ENCODE data around the gene DAZL. TPM values are rescaled to one million over a fixed set of nuclear protein-coding genes. Genes with fewer than 3 reads are reported as not detected.

DAZL gene, protein sequence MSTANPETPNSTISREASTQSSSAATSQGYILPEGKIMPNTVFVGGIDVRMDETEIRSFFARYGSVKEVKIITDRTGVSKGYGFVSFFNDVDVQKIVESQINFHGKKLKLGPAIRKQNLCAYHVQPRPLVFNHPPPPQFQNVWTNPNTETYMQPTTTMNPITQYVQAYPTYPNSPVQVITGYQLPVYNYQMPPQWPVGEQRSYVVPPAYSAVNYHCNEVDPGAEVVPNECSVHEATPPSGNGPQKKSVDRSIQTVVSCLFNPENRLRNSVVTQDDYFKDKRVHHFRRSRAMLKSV
- total RNA-seq (2021; ENCODE audit: unreplicated experiment), result not detected
- polyA plus RNA-seq (2012), result not detected in 2 replicates
- not detected for Bru-seq, nascent RNA
- not detected for BruChase-seq, experiment 1, labeled RNA remaining after a 6-hour chase
- BruChase-seq, experiment 2, labeled RNA remaining after a 2-hour chase, result not detected
- long read RNA-seq, result 0 reads

DNA sequence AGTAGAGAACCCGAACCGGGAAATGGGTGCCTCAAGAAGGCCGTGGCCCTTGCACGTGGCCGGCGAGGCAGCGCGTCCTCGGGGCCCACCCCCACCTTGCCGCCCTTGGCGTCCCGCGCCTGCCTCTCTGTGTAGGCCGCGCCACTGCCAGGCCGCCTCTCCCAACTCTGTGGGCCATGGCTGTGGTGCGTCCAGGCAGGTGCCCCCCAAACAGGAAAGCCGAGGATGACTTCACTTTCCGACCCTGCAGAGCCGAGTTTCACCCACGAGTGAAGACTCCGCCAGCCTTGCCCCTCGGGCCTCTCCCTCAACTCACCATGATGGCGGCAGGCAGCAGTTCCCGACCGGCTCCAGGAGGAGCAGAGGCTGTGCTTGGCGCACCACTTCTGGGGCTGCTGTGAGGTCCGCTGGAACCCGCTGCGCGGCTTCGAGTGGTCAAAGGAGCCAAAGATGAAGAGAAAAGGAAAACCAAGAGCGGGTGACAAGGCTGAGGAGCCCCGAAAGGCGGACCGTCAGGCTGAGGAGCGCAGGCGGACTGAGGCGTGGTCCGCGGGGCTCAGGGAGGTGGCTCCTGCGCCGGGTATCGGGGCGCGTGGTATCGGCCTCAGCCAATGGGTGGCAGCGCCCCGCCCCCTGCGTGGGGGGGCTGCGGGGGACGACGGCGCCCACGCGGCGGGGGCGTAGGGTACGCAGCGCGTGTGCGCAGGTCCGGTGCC is at the start of gene DAZL:
DAZL (minus strand) TSS at position 537 of the 716 bp plus-strand sequence; CDS start at position 319, 218 bp downstream.
- ChIA-PET POLR2A (interaction anchor here (0.6 kb wide), 1 partner anchor 192 kb away, joined by 3 read pairs; no protein-coding TSS in a partner anchor), CTCF (no interaction called here), RAD21 (ENCODE audit: low non-redundant PET in 1 of 2, low total read pairs in 2 of 2, uncharacterized antibody in 2 of 2, unreplicated experiment in 2 of 2) (no interaction called here)
- no peak within 1 kb of the TSS for H2AFZ ChIP-seq (ENCODE audit: low read depth, low read length, poor library complexity, severe bottlenecking)
- no peak within 1 kb of the TSS for H3K9ac ChIP-seq (ENCODE audit: low read length)
- no peaks in the 10 kb centered on the region for H3K27me3 ChIP-seq (ENCODE audit: insufficient read depth, low read length)
- no peak for TF ChIP-seq ZBTB33 (IDR thresholded peaks at IDR 0.05; ENCODE audit: extremely low read depth, insufficient replicate concordance, low read length)
- TF ChIP-seq ELF1 (IDR thresholded peaks at IDR 0.05; ENCODE audit: borderline replicate concordance, low read depth), result no peak
- no peak for TF ChIP-seq RAD21 (IDR thresholded peaks at IDR 0.05; ENCODE audit: low read depth)
- no peak for TF ChIP-seq FOSL1 (IDR thresholded peaks at IDR 0.05; ENCODE audit: low read depth)
- no peak for TF ChIP-seq EZH2 (IDR thresholded peaks at IDR 0.05)
- no peak for TF ChIP-seq ZFX (IDR thresholded peaks at IDR 0.05)
- no peak for TF ChIP-seq TCF7L2 (IDR thresholded peaks at IDR 0.05; ENCODE audit: borderline replicate concordance, extremely low read depth, insufficient read depth, insufficient read length)
- TF ChIP-seq, protein P1, sequence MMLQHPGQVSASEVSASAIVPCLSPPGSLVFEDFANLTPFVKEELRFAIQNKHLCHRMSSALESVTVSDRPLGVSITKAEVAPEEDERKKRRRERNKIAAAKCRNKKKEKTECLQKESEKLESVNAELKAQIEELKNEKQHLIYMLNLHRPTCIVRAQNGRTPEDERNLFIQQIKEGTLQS (IDR thresholded peaks at IDR 0.05), result no peak
- TF ChIP-seq, protein P2, sequence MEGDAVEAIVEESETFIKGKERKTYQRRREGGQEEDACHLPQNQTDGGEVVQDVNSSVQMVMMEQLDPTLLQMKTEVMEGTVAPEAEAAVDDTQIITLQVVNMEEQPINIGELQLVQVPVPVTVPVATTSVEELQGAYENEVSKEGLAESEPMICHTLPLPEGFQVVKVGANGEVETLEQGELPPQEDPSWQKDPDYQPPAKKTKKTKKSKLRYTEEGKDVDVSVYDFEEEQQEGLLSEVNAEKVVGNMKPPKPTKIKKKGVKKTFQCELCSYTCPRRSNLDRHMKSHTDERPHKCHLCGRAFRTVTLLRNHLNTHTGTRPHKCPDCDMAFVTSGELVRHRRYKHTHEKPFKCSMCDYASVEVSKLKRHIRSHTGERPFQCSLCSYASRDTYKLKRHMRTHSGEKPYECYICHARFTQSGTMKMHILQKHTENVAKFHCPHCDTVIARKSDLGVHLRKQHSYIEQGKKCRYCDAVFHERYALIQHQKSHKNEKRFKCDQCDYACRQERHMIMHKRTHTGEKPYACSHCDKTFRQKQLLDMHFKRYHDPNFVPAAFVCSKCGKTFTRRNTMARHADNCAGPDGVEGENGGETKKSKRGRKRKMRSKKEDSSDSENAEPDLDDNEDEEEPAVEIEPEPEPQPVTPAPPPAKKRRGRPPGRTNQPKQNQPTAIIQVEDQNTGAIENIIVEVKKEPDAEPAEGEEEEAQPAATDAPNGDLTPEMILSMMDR (IDR thresholded peaks at IDR 0.05 in 2 of 3, conservative IDR thresholded peaks at IDR 0.05 in 1 of 3; ENCODE audit: borderline replicate concordance in 1 of 3, insufficient read depth in 1 of 3, low read depth in 2 of 3, low read length in 2 of 3), result no peak
- TF ChIP-seq SRF (IDR thresholded peaks at IDR 0.05; ENCODE audit: low read depth), result no peak
- H3K4me2 ChIP-seq (ENCODE audit: low read length), result no peak within 1 kb of the TSS
- H3K36me3 ChIP-seq (ENCODE audit: control insufficient read depth in 1 of 2, insufficient read depth in 2 of 2, low read length in 2 of 2), result no peaks in the 10 kb centered on the region
- no peak within 1 kb of the TSS for H3K27ac ChIP-seq (ENCODE audit: low read depth, low read length)
- BruUV-seq (replicated peaks), result no TSS peak
- no peaks in the 10 kb centered on the region for H4K20me1 ChIP-seq (ENCODE audit: insufficient read depth)
- DNase-seq (ENCODE audit: low read depth, low spot score), result no peak
- intact Hi-C loops (cut with micrococcal nuclease), result loop anchor here (10.0 kb wide), 2 partner anchors 220 to 1240 kb away; no protein-coding TSS in a partner anchor
- no peaks in the 10 kb centered on the region for H3K4me1 ChIP-seq (ENCODE audit: control insufficient read depth in 1 of 2, insufficient read depth in 2 of 2, low read length in 2 of 2)
- no peak for ATAC-seq
- no peaks in the 10 kb centered on the region for H3K9me3 ChIP-seq (ENCODE audit: control insufficient read depth in 1 of 2, insufficient read depth in 1 of 2, low read depth in 1 of 2, low read length in 2 of 2)
- H3K9me2 ChIP-seq (ENCODE audit: insufficient read depth), result no peaks in the 10 kb centered on the region
- H3K4me3 ChIP-seq (replicated peaks in 1 of 2; ENCODE audit: low read depth in 1 of 2, low read length in 2 of 2), result no peak within 1 kb of the TSS
- H3K79me2 ChIP-seq (ENCODE audit: insufficient read depth, low read length), result no peaks in the 10 kb centered on the region
